Esophagus mucosa (tissue), 1 donor: ENCODE results near the gene IL2RG. TPM values are rescaled to one million over a fixed set of nuclear protein-coding genes. Genes with fewer than 3 reads are reported as not detected.

Experiments
- ATAC-seq: fragments of 200-7000 bp; cut with Tn5 transposase; one replicate; pipeline ENCODE4 v1.9.1; 2020
- total RNA-seq: library from RNA; stranded (reverse); gene quantifications from one replicate; pipeline ENCODE4 v1.2.4, GENCODE V29; 2023
- donor health status: DM: yes; HTN: yes; CAD: no.

Gene IL2RG
- total RNA-seq, 1 donor from 2014 or later, result 1.9 TPM

DNA sequence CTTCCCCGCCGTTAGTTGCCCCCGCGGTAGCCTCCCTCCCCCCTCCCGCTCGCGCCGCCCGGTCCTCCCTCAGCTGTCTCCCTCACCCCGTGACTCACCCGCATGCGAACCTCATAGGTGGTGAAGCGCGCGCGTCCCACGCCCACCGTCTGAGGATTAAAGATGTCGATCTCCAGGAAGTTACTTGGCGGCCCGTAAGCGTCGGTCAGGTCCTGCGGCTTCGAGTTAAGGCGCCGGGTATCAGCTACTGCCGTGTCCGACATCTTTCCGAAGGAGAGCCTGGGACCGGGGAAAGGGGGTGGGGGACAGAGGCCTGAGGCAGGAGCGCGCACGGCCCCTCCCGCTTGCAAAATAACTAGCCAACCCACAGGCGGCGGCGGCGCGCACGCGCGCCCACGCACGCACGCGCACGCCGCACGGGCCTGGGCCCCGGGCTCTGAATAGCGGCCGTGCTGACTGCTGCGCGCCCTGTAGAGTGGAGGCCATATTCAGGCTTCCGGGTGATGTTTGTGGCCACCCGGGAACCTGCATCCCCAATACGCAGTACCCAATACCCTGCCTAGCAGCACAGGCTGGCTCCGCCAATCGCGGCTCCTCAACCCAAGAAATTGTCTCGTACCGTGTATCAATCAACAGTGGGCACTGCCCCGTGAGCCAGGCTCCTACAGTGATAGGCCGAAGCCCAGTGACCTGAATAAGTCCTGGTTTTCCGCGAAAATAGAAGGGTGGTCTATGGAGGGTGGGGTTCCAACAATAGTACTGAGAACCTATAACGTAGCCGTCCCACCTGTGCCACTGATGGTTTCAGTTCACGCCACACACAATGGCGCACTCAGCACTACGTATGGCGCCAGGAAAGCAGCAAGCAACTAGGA is 43.1 kb downstream of the IL2RG start, which contains the start of gene SNX12:
TSS of gene SNX12 (minus strand) at position 291 of the 875 bp plus-strand sequence. CDS start at position 263, 28 bp downstream.
- peak; percentile 100 for ATAC-seq

DNA sequence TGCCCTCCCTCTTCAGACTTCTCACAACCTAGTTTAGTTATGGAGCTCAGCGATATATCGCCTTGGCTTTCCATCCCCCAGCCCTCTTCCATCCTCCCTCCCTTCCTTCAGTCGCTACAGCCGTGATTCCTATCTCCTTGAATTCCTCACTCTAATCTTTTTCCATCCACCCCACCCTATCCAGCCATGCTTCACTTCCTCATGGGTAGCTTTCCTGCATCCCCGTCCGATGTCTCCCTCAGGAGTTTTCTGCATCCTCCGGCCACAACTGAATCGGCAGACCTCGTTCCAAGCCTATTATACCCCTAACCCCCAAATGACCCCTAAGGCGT is 43.7 kb downstream of the IL2RG start:
- ATAC-seq, result no peak

DNA sequence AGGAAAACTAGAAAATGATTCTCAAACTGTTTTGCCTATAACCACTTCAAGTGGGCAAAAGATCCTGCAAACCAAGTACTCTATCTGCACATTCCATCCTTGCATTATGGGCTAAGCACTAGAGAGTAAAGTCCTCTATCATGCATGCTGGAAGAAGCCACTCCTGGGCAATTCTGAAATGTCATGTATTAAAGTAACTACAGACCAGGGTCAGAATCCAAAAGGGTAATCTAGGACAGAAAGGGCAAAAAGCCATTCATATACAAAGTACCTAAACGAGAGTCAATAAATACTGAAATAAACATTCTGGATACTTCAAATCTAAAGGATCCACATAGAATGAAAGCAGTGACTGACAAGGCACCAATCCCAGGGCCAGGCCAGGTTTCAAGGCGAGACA is 44.3 kb downstream of the IL2RG start:
- no peak for ATAC-seq

DNA sequence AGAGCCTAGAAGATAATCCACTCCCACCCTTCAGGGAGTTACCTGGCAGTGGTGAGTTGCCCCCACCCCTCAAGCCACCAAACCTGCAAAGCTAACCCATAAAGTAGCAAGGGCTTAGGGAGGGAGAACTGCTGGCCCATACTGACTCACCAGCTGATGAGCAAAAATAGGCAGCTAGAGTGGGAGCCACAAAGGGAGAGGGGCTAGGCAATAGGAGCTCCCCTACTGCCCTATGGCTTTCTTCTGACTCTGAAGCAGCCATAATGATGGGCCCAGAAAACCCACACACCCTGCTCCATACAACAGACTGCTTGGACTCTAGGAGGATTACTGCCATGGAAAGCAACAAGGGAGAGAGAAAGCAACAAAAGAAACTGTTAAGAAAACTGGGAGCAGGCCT is 51.2 kb downstream of the IL2RG start:
- no peak for ATAC-seq

DNA sequence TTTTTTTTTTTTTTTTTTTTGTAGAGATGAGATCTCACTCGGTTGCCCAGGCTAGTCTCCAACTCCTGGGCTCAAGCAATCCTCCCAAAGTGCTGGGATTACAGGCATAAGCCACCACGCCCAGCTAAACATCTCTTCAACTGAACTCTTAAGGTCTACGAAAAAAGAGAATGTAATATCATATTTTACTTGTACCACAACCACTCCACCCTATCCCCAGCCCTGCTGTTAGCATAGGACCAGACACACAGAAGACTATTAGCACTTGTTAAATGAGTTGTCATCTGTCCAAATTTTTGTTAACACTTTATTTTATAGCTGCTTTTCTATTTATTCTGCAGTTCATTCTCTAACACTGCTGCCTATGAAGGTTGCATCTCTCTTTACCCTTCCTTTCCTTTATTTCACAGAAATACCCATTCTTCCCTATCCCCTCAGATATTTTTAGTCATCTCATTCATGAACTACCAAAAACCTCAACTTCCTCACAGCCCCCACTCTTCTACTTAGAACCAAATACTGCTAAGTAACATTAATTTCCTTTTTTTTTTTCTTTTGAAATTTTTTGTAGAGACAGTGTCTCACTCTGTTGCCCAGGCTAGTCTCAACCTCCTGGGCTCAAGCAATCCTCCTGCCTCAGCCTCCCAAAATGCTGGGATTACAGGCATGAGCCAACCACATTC is 53.4 kb downstream of the IL2RG start:
- ATAC-seq, result no peak

Other genes with a start within 250 kb of the IL2RG start
- gene TEX11, start 202.9 kb downstream of the IL2RG start, total RNA-seq, result not detected
- not detected for gene SLC7A3, start 180.5 kb downstream of the IL2RG start, total RNA-seq
- 57.3 TPM for gene SNX12, start 43.2 kb downstream of the IL2RG start, total RNA-seq
- gene FOXO4, start 15.7 kb downstream of the IL2RG start, total RNA-seq, result 6.4 TPM
- not detected for gene CXorf65, start 4.8 kb downstream of the IL2RG start, total RNA-seq
- gene MED12, start 7.0 kb upstream of the IL2RG start, total RNA-seq, result 23.3 TPM
- 0.08 TPM for gene NLGN3, start 33.3 kb upstream of the IL2RG start, total RNA-seq
- gene GJB1, start 111.6 kb upstream of the IL2RG start, total RNA-seq, result 0.12 TPM
- gene ZMYM3, start 142.6 kb upstream of the IL2RG start, total RNA-seq, result 8.5 TPM
- 192 TPM for gene NONO, start 172.1 kb upstream of the IL2RG start, total RNA-seq
- gene ITGB1BP2, start 190.2 kb upstream of the IL2RG start, total RNA-seq, result 0.56 TPM